PC-9 (cell line): ENCODE results near the gene CTSH.

Source experiments
- CTCF ChIP-seq: fragments of 200-600 bp; sonication (generic); conservative IDR thresholded peaks from 2 replicates; pipeline ENCODE4 v1.6.1; 2017; ENCODE audit warnings: mixed run types, antibody characterized with exemption, mild to moderate bottlenecking, moderate library complexity
- EZH2 ChIP-seq: fragments of 200-600 bp; sonication (generic); IDR thresholded peaks from 2 replicates; pipeline ENCODE4 v1.8.0; 2017; ENCODE audit warnings: antibody characterized with exemption, low read depth

GRCh38 chr15:78968114-78968513 lies 23.3 kb upstream of the CTSH start:
- TF ChIP-seq CTCF = no peak
- no peak for TF ChIP-seq EZH2
